GM12874 (cell line): Measurements from ENCODE around the gene ENTR1.

Experiments
- TF ChIP-seq, protein P1 (sequence below): IDR thresholded peaks from 2 replicates; pipeline ENCODE4 v1.5.1; 2011; ENCODE audit warnings: low read depth, mild to moderate bottlenecking, control low read depth, low read length, moderate library complexity; ENCODE audit not compliant: insufficient read depth

The ENTR1 gene

DNA sequence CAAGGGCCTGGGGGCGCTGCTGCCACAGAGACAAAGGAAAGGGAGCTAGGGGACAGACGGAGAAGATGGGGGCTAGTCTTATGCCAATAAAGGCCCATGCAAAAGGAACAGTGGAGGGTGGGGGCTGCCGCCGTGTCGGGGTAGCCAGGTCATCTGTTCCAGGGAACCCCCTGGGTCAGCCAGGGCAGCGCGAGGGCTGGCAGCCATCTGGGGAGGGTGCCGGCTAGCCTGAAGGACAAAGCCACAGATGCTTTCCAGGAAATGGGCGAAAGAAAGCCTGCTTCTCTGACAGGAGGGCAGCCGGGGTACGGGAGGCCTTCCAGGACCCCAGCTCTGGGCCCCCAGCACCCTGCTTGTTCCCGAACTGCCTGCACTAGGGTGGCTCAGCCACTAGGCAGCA lies 35.3 kb downstream of the ENTR1 start:
- TF ChIP-seq, protein P1, sequence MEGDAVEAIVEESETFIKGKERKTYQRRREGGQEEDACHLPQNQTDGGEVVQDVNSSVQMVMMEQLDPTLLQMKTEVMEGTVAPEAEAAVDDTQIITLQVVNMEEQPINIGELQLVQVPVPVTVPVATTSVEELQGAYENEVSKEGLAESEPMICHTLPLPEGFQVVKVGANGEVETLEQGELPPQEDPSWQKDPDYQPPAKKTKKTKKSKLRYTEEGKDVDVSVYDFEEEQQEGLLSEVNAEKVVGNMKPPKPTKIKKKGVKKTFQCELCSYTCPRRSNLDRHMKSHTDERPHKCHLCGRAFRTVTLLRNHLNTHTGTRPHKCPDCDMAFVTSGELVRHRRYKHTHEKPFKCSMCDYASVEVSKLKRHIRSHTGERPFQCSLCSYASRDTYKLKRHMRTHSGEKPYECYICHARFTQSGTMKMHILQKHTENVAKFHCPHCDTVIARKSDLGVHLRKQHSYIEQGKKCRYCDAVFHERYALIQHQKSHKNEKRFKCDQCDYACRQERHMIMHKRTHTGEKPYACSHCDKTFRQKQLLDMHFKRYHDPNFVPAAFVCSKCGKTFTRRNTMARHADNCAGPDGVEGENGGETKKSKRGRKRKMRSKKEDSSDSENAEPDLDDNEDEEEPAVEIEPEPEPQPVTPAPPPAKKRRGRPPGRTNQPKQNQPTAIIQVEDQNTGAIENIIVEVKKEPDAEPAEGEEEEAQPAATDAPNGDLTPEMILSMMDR, result no peak

DNA sequence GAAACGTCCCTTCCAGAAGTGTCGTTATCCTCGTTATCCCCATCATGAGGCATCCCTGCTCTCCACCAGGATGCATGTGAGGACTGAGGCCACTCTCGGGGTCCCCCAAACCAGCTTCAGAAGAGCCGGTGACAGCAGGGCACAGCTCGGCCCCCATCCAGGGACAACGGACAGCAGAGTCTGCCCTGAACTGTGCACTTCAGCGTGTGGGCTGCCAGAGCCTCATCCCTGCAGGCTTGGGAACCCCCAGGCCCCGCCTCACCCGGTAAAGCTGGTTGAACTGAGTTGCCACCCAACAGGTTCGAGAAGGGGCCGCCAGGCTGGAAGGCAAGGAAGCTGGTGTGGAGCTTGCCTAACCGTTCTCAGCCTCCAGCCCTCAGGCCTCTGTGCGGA lies 36.2 kb downstream of the ENTR1 start:
- TF ChIP-seq, protein P1, result no peak

DNA sequence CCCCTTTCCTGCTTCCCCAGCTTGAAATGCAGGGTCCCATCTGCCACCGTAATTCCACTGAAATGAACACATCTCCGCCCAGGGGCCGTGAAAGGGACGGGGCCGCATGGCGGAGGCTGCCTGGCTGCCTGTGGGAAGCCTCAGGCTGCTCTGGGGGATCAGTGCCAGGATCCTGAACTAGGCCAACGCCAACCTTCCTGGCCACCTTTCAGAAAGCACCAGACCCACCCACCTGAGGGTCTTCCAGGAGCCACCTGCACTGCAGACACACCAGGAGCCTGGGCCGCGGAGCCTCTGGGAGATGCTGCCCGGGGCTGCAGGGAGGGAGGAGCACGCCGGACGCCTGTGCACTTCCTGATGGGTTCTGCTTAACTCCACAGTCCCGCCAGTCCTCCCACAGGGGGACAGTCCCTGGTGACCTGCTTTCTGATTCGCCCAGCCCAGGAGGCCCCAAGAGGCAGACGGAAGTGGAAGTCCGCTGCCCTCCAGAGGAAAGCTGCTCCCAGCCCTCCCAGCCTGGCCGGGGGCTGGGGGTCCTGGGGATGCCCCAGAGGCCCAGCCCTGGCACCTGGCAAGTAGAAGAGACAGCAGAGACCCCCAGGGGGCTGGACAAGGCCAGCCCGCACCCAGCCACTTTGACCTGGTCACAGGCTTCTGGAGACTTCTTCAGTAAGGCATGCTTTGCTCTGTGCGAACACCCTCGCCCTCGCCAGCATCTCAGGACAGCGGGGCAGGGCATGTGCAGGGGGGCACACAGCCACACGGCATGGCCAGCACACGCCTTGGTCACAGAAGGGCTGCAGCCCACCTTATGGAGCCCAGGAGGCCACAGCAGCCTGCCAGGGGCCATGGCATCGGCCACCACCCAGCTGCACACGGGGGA lies 36.9 kb downstream of the ENTR1 start, which contains the start of gene CARD9:
Gene CARD9 (minus strand): TSS at position 370 of the 883 bp plus-strand sequence. CDS start 1,591 bp downstream, outside the sequence.
- TF ChIP-seq, protein P1, result no peak

DNA sequence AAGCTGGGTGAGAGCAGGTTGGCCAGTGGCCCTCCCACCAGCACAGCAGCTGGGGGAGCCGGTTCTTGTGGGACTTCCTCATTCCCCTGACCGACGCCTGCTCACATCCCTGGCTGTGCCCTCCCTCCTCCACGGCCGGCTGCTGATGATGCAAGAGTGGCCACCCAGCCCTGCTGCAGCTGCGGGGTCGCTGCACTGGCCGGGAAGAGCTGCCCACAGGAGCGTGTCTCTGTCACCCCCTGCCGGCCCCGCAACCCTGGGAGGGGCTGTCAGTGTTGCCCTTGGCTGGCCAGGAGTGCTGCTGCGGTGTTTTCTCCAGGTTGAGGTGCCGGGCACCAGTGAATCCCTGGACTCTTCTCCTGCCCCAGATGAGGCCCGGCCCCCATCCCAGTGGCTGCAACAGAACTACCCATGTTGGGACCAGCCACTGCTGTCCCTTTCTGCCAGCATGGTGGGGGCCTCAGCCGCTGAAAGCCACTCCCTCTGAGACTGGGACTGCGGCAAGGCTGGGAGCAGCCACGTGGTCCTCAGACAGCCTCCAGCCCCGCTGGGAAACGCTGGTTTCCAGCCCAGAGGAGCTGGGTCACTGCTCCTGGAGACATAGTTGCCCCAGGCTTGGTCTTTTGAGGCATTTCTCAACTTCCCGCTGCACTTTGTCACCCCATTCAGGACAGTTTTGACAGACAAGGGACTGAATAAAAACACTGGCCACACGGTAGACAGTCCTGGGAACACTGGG lies 37.7 kb downstream of the ENTR1 start:
- TF ChIP-seq, protein P1, result no peak

DNA sequence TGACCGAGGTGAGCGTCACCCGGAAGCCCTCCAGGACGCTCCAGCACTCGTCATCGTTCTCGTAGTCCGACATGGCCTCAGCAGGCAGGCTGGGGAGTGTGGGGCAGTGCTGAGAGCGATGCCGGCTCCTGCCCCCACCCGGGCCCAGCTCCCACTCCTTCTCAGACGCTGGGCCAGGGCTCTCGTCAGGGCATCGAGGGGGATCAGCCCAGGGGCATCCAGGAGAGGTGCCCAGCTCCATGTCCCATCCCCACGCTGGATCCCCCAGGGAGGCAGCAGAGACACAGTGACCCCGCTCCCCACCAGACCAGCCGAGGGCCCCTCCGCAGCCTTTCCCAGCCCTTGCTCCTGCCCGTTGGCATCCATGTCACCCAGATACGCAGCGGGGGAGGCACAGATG lies 38.4 kb downstream of the ENTR1 start:
- TF ChIP-seq, protein P1, result no peak

DNA sequence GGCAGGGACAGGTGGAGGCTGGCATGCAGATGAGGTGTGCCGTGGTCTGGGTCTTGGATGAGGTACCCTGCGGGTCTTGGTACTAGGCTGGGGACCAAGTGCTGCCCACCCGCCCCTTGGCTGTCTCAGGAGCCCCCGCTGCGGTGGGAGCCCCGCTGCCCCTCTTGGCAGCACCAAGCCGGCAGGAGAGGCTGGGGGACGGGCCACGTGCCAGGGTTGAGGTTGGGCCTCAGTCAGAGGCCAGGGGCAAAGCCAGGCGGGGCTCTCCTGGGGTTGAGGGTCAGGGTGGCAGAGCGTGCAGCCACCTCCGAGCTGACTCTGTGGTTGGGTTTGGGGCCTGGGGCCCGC lies 38.9 kb downstream of the ENTR1 start:
- TF ChIP-seq, protein P1, result no peak
